LHCN-M2 (cell line): ENCODE data around the gene DIP2C. TPM values are rescaled to one million over a fixed set of nuclear protein-coding genes. Genes with fewer than 3 reads are reported as not detected.
"Not testable (repeated sequence)": the region's sequence is repeated elsewhere in the genome, so short reads cannot be mapped to it uniquely, and the experiment has no call there.

Experiments
- DNase-seq: peaks from one replicate; pipeline ENCODE4 v3.0.0-alpha.2; 2012; ENCODE audit warnings: low read depth
- total RNA-seq: library from RNA; depleted of rRNA; stranded (reverse); fragments of >200 nt; gene quantifications from 2 replicates; pipeline ENCODE4 v1.2.3, GENCODE V29; 2014

Gene DIP2C
- total RNA-seq, 1 experiment from 2014 or later, result 4.9 TPM

- no peak for DNase-seq
Observed at GRCh38 chr10:308572-309085, 380.8 kb downstream of the DIP2C start.

DNA sequence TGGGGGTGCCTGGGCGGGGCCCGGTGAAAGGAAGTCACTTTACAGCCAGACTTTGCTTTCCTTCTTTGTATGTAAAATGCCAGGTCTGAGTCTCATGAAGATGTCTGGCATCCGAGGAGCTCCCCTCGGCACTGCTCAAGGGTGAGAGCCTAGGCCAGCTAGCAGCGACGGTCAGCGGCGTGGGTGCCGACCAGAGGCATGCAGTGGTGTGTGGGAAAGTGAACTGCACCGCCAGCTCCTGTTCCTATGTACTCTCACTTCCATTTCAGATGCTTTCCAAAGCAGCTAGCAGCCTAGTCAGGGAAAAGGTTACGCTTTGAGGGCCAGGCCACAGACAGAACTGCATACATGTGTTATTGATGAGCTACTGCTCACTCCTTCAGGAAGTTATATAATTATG, 381.4 kb downstream of the DIP2C start:
- DNase-seq, result no peak

DNA sequence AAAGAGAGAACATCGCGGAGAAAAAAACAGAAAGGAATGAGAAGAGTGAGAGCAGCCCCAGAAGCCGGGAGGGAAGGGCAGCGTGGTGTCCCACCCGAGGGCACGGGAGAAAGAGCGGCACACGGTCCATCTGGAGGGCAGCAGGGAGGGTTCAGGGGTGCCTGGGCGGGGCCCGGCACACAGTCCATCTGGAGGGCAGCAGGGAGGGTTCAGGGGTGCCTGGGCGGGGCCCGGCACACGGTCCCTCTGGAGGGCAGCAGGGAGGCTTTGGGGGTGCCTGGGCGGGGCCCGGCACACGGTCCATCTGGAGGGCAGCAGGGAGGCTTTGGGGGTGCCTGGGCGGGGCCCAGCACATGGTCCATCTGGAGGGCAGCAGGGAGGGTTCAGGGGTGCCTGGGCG, 381.8 kb downstream of the DIP2C start:
- DNase-seq, result no peak

DNA sequence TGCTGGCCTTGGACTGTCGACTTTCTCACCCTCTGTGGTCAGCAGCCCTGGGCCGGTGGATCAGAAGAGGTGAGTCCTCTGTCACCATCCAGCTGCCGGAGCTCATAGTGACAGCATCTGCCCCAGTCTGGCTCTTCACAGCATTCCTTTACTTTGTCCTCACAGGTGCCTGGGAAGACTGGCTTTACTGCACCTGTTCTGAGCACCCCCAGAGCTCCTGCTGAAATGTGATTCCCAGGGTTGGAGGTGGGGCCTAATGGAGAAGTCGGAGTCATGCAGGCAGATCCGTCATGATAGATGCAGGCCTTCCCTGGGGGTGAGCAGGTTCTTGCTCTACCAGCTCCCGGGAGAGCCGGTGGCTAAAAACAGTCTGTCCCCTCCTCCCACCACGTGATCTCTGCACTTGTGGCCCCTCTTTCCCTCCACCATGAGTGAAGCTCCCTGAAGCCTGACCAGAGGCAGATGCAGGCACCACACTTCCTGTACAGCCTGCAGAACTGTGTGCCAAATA, 382.7 kb downstream of the DIP2C start:
- DNase-seq, result no peak

DNA sequence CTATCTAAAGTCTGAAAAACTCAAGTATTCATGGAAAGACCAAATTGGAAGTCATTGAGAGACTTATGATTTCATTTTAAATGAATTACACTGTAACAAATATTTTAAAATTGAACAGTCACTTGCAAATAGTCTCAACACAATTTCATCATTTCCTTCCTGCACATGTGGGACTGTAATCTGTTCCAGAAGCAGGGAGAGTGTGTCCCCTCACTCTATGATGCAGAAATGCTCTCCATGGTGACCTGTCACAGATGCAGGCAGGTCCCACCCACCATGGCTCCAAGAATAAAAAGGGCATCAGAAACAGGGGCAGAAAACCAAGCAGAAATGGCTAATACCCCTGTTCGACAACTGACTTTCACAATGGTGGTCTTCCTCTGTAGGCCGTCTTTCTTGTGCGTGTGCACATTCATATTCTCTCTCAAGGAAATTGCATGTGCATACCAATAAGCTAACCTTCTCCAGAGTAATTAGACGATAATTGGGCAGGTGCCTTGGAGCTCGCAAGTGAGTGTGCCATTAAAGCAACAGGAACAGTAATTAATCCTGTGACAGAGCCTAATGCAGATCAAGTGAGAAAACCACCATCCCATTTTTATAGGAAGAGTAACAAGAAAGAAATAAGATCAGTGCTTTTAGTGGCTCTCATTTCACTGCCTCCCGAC, 383.3 kb downstream of the DIP2C start:
- no peak for DNase-seq

DNA sequence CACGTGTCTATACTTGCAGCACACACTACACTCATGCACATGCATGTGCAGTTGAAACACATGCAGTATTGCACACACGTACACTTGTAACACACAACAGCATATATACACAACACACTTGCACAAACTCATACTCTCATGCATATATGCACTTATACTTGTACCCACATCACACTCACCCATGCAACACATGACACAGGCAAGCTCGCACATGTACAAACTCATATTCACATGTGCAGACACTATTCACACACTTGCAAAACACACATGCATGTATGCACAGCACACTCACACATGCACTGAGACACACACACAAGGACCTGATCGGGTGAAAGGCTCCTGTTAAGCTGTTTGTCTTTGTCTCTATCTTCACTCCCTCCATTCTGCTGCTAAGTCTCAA, 384.4 kb downstream of the DIP2C start:
- DNase-seq, result no peak

GRCh38 chr10:301536-301935, 387.9 kb downstream of the DIP2C start:
- DNase-seq, result no peak

GRCh38 chr10:300580-300979, 388.9 kb downstream of the DIP2C start:
- DNase-seq, result not testable (repeated sequence)

- no peak for DNase-seq
Observed at GRCh38 chr10:299969-300368, 389.5 kb downstream of the DIP2C start.

- DNase-seq, result no peak
Observed at GRCh38 chr10:299512-299911, 390.0 kb downstream of the DIP2C start.

DNA sequence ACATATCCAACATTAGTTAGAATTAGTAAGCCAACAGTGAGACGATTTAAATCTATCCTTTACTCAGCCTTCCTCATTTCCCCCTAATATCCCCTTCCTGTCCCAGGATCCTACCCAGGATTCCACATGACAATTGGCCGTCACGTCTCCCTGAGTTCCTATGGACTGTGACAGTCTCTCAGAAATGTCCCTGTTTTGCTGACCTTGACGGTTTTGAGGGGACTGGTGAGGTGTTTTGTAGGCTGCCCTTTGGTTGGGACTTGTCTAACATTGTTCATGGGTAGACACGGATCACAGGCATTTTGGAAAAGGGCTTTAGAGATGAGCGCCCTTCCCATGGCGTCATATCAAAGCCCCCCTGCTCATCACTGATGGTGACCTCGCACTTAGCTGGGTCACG, 391.4 kb downstream of the DIP2C start:
- DNase-seq, result no peak

DNA sequence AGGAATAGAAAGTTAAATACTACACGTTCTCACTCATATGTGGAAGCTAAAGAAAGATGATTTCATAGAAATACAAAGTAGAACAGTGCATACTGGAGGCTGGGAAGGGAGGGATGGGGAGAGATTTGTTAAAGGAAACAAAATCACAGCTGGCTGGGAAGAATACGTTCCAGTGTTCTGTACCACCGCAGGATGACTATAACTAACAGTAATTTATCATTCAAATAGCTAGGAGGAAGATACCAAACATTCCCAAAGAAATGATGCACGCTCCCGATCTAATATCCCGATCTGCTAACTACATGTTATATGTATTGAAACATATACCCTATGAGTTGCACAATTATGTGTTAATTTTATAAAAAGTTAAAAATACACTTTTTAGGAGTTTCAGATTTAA, 391.9 kb downstream of the DIP2C start:
- peak; percentile 57 for DNase-seq

GRCh38 chr10:293636-294035, 395.8 kb downstream of the DIP2C start:
- DNase-seq, result no peak

GRCh38 chr10:290026-290725, 399.3 kb downstream of the DIP2C start:
- DNase-seq, result peak; percentile 64

GRCh38 chr10:289581-289980, 399.9 kb downstream of the DIP2C start:
- DNase-seq, result no peak

GRCh38 chr10:288316-289200, 400.9 kb downstream of the DIP2C start:
- no peak for DNase-seq

GRCh38 chr10:287814-288213, 401.7 kb downstream of the DIP2C start:
- no peak for DNase-seq

GRCh38 chr10:287026-287709, 402.3 kb downstream of the DIP2C start:
- no peak for DNase-seq

GRCh38 chr10:285216-285615, 404.3 kb downstream of the DIP2C start:
- no peak for DNase-seq

- DNase-seq, result no peak
Observed at GRCh38 chr10:283916-284356, 405.5 kb downstream of the DIP2C start.

DNA sequence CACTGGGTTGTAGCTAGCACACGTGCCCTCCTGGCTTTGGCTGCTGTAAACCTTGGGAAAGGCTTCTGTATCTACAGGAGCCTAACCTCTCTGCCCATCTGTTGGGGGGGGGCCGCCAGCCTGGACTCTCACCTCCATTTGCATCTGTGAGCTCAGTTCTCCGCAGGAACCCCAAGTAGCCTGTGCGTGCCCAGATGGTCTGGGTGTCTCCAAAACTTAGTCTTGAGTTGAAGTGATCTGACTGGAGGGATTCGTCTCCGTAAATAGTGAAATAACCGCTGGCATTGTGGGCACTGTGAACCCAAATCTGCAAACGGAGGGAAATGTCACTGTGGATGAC, 406.4 kb downstream of the DIP2C start:
- DNase-seq, result no peak
